ENCODE results near the gene STAT2. TPM values are rescaled to one million over a fixed set of nuclear protein-coding genes. Genes with fewer than 3 reads are reported as not detected.

Gene STAT2
- total and polyA plus RNA-seq, 10 of the 15 experiments (the other 5 are each of a cell fraction or from before 2014, with no cell fraction given): 16.9 to 106 (median 77.9) TPM

- CTCF ChIA-PET: interaction anchor here (0.7 to 4.2 kb wide), 7 partner anchors 9 to 261 kb away, joined by 3 to 28 read pairs (median 3); partner anchors contain the start of genes APOF, STAT2 and TIMELESS
Observed at GRCh38 chr12:56374726-56375597, 15.1 kb upstream of the STAT2 start.

More at GRCh38 chr12:56374726-56375597, 15.1 kb upstream of the STAT2 start:
- peak overlapping the region; percentile 26; the same call in 1 of the 2 replicates for H3K9ac ChIP-seq (ENCODE audit: control insufficient read depth, insufficient read depth, low read length)
- TF ChIP-seq NFYA (IDR thresholded peaks at IDR 0.05; ENCODE audit: borderline replicate concordance, low read depth, low read length): no peak
- no peak for TF ChIP-seq EGR1 (IDR thresholded peaks at IDR 0.05; ENCODE audit: borderline replicate concordance in 1 of 2, low read depth in 2 of 2, low read length in 2 of 2)
- TF ChIP-seq NKRF (conservative IDR thresholded peaks at IDR 0.05): no peak
- TF ChIP-seq POLR2AphosphoS5 (IDR thresholded peaks at IDR 0.05; ENCODE audit: low read length): no peak
- TF ChIP-seq CREB1 (IDR thresholded peaks at IDR 0.05; ENCODE audit: low read depth): no peak
- TF ChIP-seq, protein P1, sequence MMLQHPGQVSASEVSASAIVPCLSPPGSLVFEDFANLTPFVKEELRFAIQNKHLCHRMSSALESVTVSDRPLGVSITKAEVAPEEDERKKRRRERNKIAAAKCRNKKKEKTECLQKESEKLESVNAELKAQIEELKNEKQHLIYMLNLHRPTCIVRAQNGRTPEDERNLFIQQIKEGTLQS (IDR thresholded peaks at IDR 0.05; ENCODE audit: borderline replicate concordance, extremely low read depth, low read depth, low read length): no peak
- TF ChIP-seq EP300 (IDR thresholded peaks at IDR 0.05; ENCODE audit: borderline replicate concordance in 1 of 2, control insufficient read depth in 1 of 2, low read depth in 2 of 2, low read length in 2 of 2): no peak
- intact Hi-C loops (cut with micrococcal nuclease; ENCODE audit: unreplicated experiment): no loop called here
- under 1% methylated on average over 6 of the region's 7 CpGs for WGBS (ENCODE audit: insufficient coverage, insufficient replicate concordance, low lambda C conversion rate, missing lambda C conversion rate)
- H3K4me3 ChIP-seq: peak overlapping the region; percentile 25; the same call in 1 of the 2 replicates
- no TSS peak for BruUV-seq (replicated peaks)
- no peaks in the 10 kb centered on the region for H4K20me1 ChIP-seq (ENCODE audit: control insufficient read depth, insufficient read depth)
- H3K79me2 ChIP-seq (ENCODE audit: control insufficient read depth, insufficient read depth, low read length): no peaks in the 10 kb centered on the region
- peak; percentile 62 for ATAC-seq
- SMC1A ChIA-PET (ENCODE audit: uncharacterized antibody, unreplicated experiment): interaction anchor here (1.0 to 6.2 kb wide), 9 partner anchors 8 to 89 kb away, joined by 3 to 58 read pairs (median 5); partner anchors contain the start of genes CNPY2, IL23A and STAT2
- DNase-seq (ENCODE audit: low read depth, low spot score): no peak
- H3K27ac ChIP-seq (ENCODE audit: control insufficient read depth, insufficient read depth): peak overlapping the region; percentile 83
- no peaks in the 10 kb centered on the region for H3K36me3 ChIP-seq (ENCODE audit: control insufficient read depth in 2 of 2, insufficient read depth in 2 of 2, low read length in 1 of 2)
- no peaks in the 10 kb centered on the region for H3K9me3 ChIP-seq (replicated peaks; ENCODE audit: control insufficient read depth, insufficient read depth, low read length)
- no peaks in the 10 kb centered on the region for H3K27me3 ChIP-seq (replicated peaks in 1 of 2; ENCODE audit: control insufficient read depth in 2 of 2, insufficient read depth in 2 of 2, low read length in 1 of 2)
- RAD21 ChIA-PET (ENCODE audit: unreplicated experiment): interaction anchor here (1.1 to 4.9 kb wide), 6 partner anchors 9 to 89 kb away, joined by 3 to 60 read pairs (median 4); partner anchors contain the start of genes IL23A and STAT2
- POLR2A ChIA-PET: interaction anchor here (0.6 to 4.0 kb wide), 12 partner anchors 9 to 1078 kb away, joined by 3 to 54 read pairs (median 5); partner anchors contain the start of genes APOF, RNF41, STAT2 and TIMELESS
- FAIRE-seq: peak; percentile 90
- peaks cover 36% of the 10 kb centered on the region for H3K4me1 ChIP-seq (ENCODE audit: control insufficient read depth, insufficient read depth, low read length)
- H2AFZ ChIP-seq (ENCODE audit: control insufficient read depth, low read depth, low read length): peak overlapping the region; percentile 87
- H3K4me2 ChIP-seq (ENCODE audit: control insufficient read depth, insufficient read depth): peak overlapping the region; percentile 73
- in situ Hi-C loops (cut with MboI): no loop called here

Measured in GM12878 (cell line).